Measurements from ENCODE around the gene PPP1R37. TPM values are rescaled to one million over a fixed set of nuclear protein-coding genes. Genes with fewer than 3 reads are reported as not detected.

PPP1R37 gene
- total and polyA plus RNA-seq, 2 of the 13 experiments (the other 11 are each of a cell fraction or from before 2014, with no cell fraction given), result 9.0 to 14.3 TPM

DNA sequence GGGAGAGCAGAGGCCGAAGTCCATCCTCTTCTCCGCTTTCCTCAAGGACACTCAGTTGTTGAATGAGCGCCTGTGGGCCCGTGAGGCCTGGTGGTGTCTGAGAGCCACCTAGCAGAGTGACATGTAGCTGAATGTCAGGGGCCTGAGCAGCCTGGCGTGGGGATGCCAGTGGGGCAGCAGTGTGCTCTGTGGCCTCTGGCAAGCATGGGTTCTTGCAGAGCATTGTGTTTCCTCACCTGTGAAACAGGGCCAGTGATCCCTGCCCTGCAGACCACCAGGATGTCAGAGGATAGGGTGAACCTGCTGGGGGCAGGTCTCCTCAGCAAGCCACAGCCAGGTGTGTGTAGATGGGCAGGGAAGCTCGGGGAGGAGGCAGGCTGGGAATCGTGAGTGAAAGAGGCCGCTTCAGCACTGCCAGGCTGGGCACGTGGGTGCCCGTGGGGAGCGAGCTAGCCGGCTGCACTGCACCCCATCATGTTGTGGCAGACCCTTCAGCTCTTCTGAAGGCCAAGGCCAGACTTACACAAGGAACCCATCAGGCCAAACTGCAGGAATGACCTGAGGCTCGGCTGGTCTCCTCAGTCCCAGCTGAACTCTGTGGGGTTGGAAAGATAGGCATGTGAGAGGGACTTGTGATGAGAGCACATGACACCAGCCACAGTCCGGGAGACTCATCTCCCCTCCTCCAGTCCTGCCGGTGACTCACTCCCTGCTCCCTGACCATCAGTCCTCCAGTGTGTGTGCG is 5.0 kb downstream of the PPP1R37 start (continued):
- no peak for TF ChIP-seq TBX2 (CRISPR knock-in tag; IDR thresholded peaks at IDR 0.05; ENCODE audit: borderline replicate concordance)
- TF ChIP-seq SMAD1 (CRISPR knock-in tag; IDR thresholded peaks at IDR 0.05; ENCODE audit: borderline replicate concordance, low read depth), result no peak; the same call in 1 of the 2 replicates
- no peak for TF ChIP-seq NFYC (CRISPR knock-in tag; IDR thresholded peaks at IDR 0.05)
- TF ChIP-seq, protein P1, sequence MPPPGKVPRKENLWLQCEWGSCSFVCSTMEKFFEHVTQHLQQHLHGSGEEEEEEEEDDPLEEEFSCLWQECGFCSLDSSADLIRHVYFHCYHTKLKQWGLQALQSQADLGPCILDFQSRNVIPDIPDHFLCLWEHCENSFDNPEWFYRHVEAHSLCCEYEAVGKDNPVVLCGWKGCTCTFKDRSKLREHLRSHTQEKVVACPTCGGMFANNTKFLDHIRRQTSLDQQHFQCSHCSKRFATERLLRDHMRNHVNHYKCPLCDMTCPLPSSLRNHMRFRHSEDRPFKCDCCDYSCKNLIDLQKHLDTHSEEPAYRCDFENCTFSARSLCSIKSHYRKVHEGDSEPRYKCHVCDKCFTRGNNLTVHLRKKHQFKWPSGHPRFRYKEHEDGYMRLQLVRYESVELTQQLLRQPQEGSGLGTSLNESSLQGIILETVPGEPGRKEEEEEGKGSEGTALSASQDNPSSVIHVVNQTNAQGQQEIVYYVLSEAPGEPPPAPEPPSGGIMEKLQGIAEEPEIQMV (CRISPR knock-in tag; IDR thresholded peaks at IDR 0.05; ENCODE audit: low read depth), result no peak
- TF ChIP-seq HNRNPL (IDR thresholded peaks at IDR 0.05; ENCODE audit: low read depth, low read length), result 0 out of 2 replicates have a peak, but pooled peaks have one; percentile 36
- TF ChIP-seq NFIC (IDR thresholded peaks at IDR 0.05; ENCODE audit: low read length), result no peak
- TF ChIP-seq FOXM1 (CRISPR knock-in tag; IDR thresholded peaks at IDR 0.05), result no peak
- no peak for TF ChIP-seq RBAK (CRISPR knock-in tag; IDR thresholded peaks at IDR 0.05)
- TF ChIP-seq, protein P2, sequence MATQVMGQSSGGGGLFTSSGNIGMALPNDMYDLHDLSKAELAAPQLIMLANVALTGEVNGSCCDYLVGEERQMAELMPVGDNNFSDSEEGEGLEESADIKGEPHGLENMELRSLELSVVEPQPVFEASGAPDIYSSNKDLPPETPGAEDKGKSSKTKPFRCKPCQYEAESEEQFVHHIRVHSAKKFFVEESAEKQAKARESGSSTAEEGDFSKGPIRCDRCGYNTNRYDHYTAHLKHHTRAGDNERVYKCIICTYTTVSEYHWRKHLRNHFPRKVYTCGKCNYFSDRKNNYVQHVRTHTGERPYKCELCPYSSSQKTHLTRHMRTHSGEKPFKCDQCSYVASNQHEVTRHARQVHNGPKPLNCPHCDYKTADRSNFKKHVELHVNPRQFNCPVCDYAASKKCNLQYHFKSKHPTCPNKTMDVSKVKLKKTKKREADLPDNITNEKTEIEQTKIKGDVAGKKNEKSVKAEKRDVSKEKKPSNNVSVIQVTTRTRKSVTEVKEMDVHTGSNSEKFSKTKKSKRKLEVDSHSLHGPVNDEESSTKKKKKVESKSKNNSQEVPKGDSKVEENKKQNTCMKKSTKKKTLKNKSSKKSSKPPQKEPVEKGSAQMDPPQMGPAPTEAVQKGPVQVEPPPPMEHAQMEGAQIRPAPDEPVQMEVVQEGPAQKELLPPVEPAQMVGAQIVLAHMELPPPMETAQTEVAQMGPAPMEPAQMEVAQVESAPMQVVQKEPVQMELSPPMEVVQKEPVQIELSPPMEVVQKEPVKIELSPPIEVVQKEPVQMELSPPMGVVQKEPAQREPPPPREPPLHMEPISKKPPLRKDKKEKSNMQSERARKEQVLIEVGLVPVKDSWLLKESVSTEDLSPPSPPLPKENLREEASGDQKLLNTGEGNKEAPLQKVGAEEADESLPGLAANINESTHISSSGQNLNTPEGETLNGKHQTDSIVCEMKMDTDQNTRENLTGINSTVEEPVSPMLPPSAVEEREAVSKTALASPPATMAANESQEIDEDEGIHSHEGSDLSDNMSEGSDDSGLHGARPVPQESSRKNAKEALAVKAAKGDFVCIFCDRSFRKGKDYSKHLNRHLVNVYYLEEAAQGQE (IDR thresholded peaks at IDR 0.05; ENCODE audit: borderline replicate concordance in 1 of 2, low read depth in 1 of 2, low read length in 2 of 2), result no peak
- no peak for TF ChIP-seq ZNF121 (CRISPR knock-in tag; IDR thresholded peaks at IDR 0.05)

Measured in HepG2 (cell line).